HG03175 (cell line): ENCODE results near the gene NLGN2.

Source experiments
- ATAC-seq: cut with Tn5 transposase; IDR thresholded peaks from one replicate; pipeline ENCODE4 v1.9.1; 2021; ENCODE audit warnings: mild to moderate bottlenecking, moderate library complexity; ENCODE audit not compliant: unreplicated experiment

The NLGN2 gene

DNA sequence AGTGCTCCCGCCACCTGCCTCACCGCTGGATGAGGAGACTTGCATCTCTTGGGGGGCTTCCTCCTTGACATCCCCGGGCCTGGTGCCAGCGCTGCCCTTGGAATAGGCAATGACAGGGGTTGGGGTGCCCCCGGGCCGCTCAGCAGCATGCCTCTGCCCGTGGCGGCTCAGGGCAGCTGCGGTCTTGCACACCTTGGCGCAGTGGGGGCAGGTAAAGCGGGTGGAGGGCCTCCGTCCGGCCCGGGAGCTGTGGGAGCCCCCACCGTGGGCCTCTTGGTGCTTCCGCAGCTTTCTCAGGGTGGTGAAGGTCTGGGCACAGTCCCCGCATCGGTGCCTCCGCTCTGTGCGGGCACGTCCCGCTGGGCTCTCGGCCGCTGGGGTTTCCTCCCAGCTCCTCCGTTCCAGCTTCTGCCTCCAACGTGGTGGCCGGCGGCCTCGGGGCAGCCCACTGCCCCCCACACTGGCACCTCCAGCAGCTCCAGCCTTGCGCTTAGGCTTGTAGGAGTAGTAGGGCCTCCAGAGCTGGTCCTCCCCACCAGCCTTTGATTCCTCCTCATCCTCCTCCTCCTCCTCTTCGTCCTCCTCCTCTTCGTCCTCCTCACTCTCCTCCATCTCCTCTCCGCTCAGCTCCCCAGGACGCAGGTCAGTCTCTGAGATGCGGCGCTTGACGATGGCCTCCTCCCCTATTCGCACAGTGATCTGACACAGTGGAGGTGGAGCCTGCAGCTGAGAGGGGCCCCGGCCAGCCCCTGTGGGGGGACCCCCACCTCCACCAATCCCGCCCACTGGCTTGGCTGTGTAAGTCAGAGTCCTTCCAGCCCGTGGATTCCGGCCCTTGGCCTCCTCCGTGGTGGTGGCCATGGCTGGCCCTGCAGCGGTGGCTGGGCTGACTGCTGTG, 55.1 kb downstream of the NLGN2 start:
- ATAC-seq, result no peak

DNA sequence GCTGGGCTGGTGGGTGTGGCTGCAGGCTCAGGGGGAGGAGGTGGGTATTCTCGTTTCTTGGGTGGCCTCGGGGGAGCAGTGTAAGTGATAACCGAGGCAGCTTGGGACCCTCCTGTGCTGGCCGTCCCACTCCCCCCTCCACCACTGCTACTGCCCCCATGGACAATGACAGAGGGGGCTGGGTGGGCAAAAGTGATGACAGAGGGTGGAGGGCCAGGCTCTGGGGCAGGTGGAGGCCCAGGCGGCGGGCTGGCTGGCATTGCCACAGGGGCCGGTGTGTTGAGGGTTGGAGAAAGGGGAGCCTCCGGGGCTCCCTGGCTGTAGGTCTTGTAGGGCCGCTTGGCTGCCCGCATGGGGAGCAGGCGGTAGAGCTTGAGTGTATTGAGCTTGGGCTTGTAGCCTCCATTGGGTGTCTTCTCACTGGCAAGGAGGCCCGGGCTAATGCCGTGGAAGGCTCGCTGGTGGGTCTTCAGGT, 55.8 kb downstream of the NLGN2 start:
- no peak for ATAC-seq

DNA sequence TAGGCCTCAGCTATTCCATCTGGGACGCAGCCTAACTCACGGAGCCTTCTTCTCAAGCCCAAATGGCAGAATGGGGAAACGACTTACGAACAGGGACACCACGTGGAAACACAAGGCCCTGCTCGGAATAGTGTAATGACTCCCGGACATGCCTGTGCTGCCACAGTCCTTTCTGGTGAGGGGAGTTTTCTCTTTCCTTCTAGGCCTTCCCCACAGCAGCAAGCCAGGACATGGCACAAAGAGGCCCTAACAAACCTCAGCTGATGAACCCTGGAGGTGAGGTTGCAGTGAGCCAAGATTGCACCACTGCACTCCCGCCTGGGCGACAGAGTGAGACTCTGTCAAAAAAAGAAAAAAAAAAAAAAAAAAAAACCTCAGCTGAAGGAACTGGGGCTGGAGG, 56.4 kb downstream of the NLGN2 start:
- ATAC-seq, result no peak

DNA sequence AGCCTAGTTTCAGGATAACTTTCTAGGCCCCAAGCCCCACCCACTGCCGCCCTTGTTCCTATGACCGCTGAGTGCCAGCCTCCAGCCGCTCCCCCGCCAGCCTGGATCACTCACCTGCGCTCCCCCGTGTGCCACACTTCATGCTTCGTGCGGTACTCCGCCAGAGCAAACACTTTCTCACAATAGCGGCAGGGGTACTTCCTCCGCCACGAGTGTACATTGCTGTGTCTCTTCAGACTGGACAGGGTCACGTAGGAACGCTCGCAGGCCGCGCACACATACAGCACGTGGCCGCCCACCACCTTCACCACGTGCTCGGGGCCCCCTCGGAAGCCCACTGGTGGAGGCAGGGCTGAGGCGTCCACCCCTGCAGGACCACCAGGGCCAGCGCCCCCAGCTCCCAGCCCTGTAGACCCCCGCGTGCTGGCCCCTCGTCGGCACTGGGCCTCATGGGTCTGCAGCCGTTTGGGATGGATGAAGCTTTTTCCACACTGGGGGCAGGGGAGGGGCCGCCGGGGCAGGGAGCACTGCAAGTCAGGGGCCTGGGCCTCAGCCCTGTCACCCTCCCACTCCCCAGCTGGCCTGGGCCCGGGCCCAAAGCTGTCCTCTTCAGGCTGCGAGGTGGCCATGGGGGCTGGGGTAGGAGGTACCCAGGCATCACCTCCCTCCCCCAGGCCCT, 58.1 kb downstream of the NLGN2 start:
- ATAC-seq, result no peak

DNA sequence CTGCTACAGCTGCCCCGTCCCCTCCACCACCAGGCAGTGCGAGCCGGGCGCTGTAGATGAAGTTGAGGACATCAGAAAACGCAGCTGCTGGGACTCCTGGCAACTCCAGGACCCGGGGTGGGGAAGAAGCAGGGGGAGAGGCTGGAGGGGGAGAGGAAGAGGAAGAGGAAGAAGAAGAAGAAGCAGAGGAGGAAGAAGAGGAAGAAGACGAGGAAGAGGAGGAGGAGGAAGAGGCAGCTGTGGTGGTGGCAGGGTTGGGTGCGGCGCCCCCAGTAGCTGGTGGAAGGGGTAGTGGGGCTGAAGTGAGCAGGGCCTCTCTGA, 58.6 kb downstream of the NLGN2 start:
- ATAC-seq, result no peak

DNA sequence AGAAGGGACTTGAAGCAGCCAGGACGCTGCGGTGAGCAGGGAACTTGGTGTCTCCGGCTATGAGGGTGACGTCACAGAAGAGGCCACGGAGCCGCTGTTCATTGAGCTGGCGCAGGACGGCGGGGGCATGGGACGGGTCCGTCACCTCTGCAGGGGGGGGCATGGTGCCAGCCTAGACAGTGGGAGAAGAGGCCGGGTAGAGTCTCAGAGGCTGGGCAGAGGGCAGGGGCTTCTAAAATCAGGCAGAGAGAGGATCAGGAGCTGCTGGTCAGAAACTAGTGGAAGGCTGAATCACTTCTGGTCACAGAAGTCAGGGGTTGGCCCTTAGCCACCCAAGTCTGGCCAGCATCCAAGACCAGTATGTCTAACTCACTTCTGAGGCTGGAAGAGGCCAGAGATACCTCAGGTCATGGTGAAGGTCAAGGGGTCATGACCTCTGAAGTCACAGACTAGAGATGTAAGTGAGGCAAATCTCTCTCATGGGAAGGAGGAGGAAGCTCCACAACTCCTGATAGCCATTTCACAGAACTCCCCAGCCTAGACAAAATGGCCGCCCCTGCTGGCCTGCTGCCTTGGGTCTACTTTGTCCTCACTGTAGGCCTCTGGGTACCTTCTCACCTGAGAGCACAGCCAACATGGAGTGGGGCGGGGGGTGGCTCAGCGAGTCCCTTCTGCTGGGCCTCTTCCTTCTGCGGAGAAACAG, 59.1 kb downstream of the NLGN2 start:
- no peak for ATAC-seq

DNA sequence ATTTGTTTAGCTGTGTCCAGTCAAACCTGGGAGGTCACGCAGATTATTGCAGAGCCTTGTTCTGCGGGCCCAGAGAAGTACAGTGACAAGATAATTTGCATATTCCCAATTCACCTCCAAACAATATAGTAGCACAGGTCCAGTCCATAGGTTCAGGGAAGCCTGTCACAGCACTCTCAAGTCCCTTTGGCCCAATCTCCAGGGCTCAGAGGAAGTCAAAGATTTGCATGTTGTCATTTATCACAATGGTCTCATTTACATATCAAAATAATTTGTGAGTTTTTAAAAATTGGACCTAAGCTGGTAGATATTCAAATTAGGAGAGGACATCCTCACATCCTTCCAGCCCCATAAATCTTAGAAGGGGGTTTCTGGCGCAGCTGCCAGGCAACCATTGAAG, 59.9 kb downstream of the NLGN2 start:
- no peak for ATAC-seq

DNA sequence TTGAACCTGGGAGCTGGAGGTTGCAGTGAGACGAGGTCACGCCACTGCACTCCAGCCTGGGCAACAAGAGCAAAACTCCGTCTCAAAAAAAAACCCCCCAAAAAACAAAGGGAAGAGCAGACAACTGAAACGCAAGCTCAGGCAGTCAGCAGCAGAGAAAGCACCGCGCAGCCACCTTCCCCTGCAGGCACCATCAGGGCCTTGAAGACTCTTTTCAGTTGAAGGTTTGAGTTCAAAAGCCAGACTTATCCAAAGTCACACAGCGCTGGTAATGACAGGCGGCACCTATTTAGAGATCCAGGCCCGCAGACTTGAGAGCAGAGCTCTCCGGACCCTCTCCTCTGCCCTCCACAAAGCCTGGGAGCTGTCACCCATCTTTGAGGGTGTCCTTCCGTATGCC, 60.6 kb downstream of the NLGN2 start:
- ATAC-seq, result no peak

DNA sequence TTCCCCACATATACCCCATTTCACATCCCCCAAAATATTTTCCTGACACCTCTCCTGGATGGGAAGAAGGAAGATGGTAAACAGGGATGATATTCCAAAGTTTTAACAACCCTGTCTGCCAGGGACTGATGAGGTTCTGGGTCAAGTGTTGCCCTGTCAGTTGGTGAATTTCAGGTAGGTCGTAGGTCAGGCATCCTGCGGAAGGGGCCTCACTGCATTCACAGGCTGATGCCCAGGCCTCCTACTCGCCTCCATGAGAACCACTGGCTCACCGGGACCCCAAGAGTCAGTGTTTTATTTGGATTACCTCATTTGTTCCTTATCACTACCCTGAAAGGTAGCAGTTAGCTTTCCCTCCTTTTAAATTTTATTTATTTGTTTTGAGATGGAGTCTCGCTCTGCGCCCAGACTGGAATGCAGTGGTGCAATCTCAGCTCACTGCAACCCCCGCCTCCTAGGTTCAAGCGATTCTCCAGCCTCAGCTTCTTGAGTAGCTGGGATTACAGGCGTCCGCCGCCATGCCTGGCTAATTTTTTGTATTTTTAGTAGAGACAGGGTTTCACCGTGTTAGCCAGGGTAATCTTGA, 61.3 kb downstream of the NLGN2 start:
- ATAC-seq, result no peak
